HG02870 (cell line): Measurements from ENCODE around the gene RHOH.
"Not testable (repeated sequence)": the region's sequence is repeated elsewhere in the genome, so short reads cannot be mapped to it uniquely, and the experiment has no call there.

ENCODE experiments used
- ATAC-seq: cut with Tn5 transposase; IDR thresholded peaks from one replicate; pipeline ENCODE4 v1.9.1; 2021; ENCODE audit warnings: mild to moderate bottlenecking, moderate library complexity; ENCODE audit not compliant: unreplicated experiment

Gene RHOH

GRCh38 chr4:40256817-40257216 lies 60.0 kb downstream of the RHOH start:
- ATAC-seq, result no peak

GRCh38 chr4:40258627-40259026 lies 61.8 kb downstream of the RHOH start:
- ATAC-seq, result no peak

GRCh38 chr4:40261231-40262076 lies 64.6 kb downstream of the RHOH start:
- ATAC-seq, result no peak

GRCh38 chr4:40262077-40262528 lies 65.3 kb downstream of the RHOH start:
- no peak for ATAC-seq

GRCh38 chr4:40262861-40263260 lies 66.0 kb downstream of the RHOH start:
- ATAC-seq, result no peak

- ATAC-seq, result no peak
These were observed 67.7 kb downstream of the RHOH start for GRCh38 chr4:40264497-40264896.

- ATAC-seq, result peak; percentile 40
These were observed 68.4 kb downstream of the RHOH start for GRCh38 chr4:40264995-40265909.

- no peak for ATAC-seq
These were observed 69.1 kb downstream of the RHOH start for GRCh38 chr4:40265910-40266274.

GRCh38 chr4:40269133-40269532 lies 72.3 kb downstream of the RHOH start:
- no peak for ATAC-seq

- ATAC-seq, result no peak
These were observed 73.8 kb downstream of the RHOH start for GRCh38 chr4:40270609-40271008.

- ATAC-seq, result no peak
These were observed 78.4 kb downstream of the RHOH start for GRCh38 chr4:40275065-40275730.

GRCh38 chr4:40276546-40276945 lies 79.7 kb downstream of the RHOH start:
- ATAC-seq, result no peak

- ATAC-seq, result no peak
These were observed 83.8 kb downstream of the RHOH start for GRCh38 chr4:40280586-40280985.

- no peak for ATAC-seq
These were observed 84.3 kb downstream of the RHOH start for GRCh38 chr4:40281099-40281498.

- no peak for ATAC-seq
These were observed 85.1 kb downstream of the RHOH start for GRCh38 chr4:40281913-40282312.

GRCh38 chr4:40282857-40283256 lies 86.0 kb downstream of the RHOH start:
- ATAC-seq, result not testable (repeated sequence)

GRCh38 chr4:40283413-40283812 lies 86.6 kb downstream of the RHOH start:
- no peak for ATAC-seq

- ATAC-seq, result no peak
These were observed 87.1 kb downstream of the RHOH start for GRCh38 chr4:40283968-40284367.

- ATAC-seq, result no peak
These were observed 88.9 kb downstream of the RHOH start for GRCh38 chr4:40285692-40286091.

- no peak for ATAC-seq
These were observed 91.7 kb downstream of the RHOH start for GRCh38 chr4:40288566-40288965.
